Measurements from ENCODE around the gene UGT1A8. TPM values are rescaled to one million over a fixed set of nuclear protein-coding genes. Genes with fewer than 3 reads are reported as not detected.

UGT1A8 gene
- total RNA-seq, 1 experiment from 2014 or later: not detected

GRCh38 chr2:233681521-233682099, 64.2 kb downstream of the UGT1A8 start, which contains the start of gene UGT1A7:
TSS of gene UGT1A7 (plus strand) at chr2:233681901. CDS start at chr2:233681938, 37 bp downstream.
- POLR2A ChIA-PET: no interaction called here
- no peaks in the 10 kb centered on the region for H3K79me2 ChIP-seq (ENCODE audit: insufficient read depth, low read length)
- DNase-seq (ENCODE audit: low read depth, low spot score): no peak
- H3K9ac ChIP-seq (ENCODE audit: low read length): no peak within 1 kb of the TSS
- no peaks in the 10 kb centered on the region for H3K4me1 ChIP-seq (ENCODE audit: control insufficient read depth in 1 of 2, insufficient read depth in 2 of 2, low read length in 2 of 2)
- no peak within 1 kb of the TSS for H3K27ac ChIP-seq (ENCODE audit: low read depth, low read length)
- no peaks in the 10 kb centered on the region for H3K9me3 ChIP-seq (ENCODE audit: control insufficient read depth in 1 of 2, insufficient read depth in 1 of 2, low read depth in 1 of 2, low read length in 2 of 2)
- no peak within 1 kb of the TSS for H3K4me3 ChIP-seq (replicated peaks in 1 of 2; ENCODE audit: low read depth in 1 of 2, low read length in 2 of 2)
- H3K27me3 ChIP-seq (ENCODE audit: insufficient read depth, low read length): peaks cover 18% of the 10 kb centered on the region; the same call in 1 of the 2 replicates
- ATAC-seq: no peak
- no peaks in the 10 kb centered on the region for H3K9me2 ChIP-seq (ENCODE audit: insufficient read depth)
- H4K20me1 ChIP-seq (ENCODE audit: insufficient read depth): no peaks in the 10 kb centered on the region
- H3K36me3 ChIP-seq (ENCODE audit: control insufficient read depth in 1 of 2, insufficient read depth in 2 of 2, low read length in 2 of 2): no peaks in the 10 kb centered on the region
- H2AFZ ChIP-seq (ENCODE audit: low read depth, low read length, poor library complexity, severe bottlenecking): no peak within 1 kb of the TSS
- no peak within 1 kb of the TSS for H3K4me2 ChIP-seq (ENCODE audit: low read length)
- intact Hi-C loops (cut with micrococcal nuclease): no loop called here
- no TSS peak for BruUV-seq (replicated peaks)
- RAD21 ChIA-PET (ENCODE audit: low non-redundant PET in 1 of 2, low total read pairs in 2 of 2, uncharacterized antibody in 2 of 2, unreplicated experiment in 2 of 2): no interaction called here
- CTCF ChIA-PET: no interaction called here
- TF ChIP-seq POLR2AphosphoS5 (IDR thresholded peaks at IDR 0.05; ENCODE audit: low read depth, low read length) (no peak), EGR1 (IDR thresholded peaks at IDR 0.05; ENCODE audit: low read depth) (no peak), ELF1 (IDR thresholded peaks at IDR 0.05; ENCODE audit: borderline replicate concordance, low read depth) (no peak), TCF7L2 (IDR thresholded peaks at IDR 0.05; ENCODE audit: borderline replicate concordance, extremely low read depth, insufficient read depth, insufficient read length) (no peak), SIN3A (IDR thresholded peaks at IDR 0.05; ENCODE audit: low read depth) (no peak), RAD21 (IDR thresholded peaks at IDR 0.05; ENCODE audit: low read depth) (no peak), CTCF (IDR thresholded peaks at IDR 0.05 in 2 of 3, conservative IDR thresholded peaks at IDR 0.05 in 1 of 3; ENCODE audit: borderline replicate concordance in 1 of 3, insufficient read depth in 1 of 3, low read depth in 2 of 3, low read length in 2 of 3) (no peak), SRF (IDR thresholded peaks at IDR 0.05; ENCODE audit: low read depth) (no peak), CBX3 (IDR thresholded peaks at IDR 0.05; ENCODE audit: low read depth) (no peak), FOSL1 (IDR thresholded peaks at IDR 0.05; ENCODE audit: low read depth) (no peak), JUND (IDR thresholded peaks at IDR 0.05) (no peak), EZH2phosphoT487 (IDR thresholded peaks at IDR 0.05; ENCODE audit: borderline replicate concordance) (no peak), YY1 (IDR thresholded peaks at IDR 0.05; ENCODE audit: extremely low read depth, insufficient replicate concordance, low read depth, low read length) (no peak), CEBPB (IDR thresholded peaks at IDR 0.05; ENCODE audit: low read depth) (no peak), ZFX (IDR thresholded peaks at IDR 0.05) (no peak), ZNF274 (IDR thresholded peaks at IDR 0.05; ENCODE audit: low read depth, low read length) (no peak)
- TF ChIP-seq, protein P1, sequence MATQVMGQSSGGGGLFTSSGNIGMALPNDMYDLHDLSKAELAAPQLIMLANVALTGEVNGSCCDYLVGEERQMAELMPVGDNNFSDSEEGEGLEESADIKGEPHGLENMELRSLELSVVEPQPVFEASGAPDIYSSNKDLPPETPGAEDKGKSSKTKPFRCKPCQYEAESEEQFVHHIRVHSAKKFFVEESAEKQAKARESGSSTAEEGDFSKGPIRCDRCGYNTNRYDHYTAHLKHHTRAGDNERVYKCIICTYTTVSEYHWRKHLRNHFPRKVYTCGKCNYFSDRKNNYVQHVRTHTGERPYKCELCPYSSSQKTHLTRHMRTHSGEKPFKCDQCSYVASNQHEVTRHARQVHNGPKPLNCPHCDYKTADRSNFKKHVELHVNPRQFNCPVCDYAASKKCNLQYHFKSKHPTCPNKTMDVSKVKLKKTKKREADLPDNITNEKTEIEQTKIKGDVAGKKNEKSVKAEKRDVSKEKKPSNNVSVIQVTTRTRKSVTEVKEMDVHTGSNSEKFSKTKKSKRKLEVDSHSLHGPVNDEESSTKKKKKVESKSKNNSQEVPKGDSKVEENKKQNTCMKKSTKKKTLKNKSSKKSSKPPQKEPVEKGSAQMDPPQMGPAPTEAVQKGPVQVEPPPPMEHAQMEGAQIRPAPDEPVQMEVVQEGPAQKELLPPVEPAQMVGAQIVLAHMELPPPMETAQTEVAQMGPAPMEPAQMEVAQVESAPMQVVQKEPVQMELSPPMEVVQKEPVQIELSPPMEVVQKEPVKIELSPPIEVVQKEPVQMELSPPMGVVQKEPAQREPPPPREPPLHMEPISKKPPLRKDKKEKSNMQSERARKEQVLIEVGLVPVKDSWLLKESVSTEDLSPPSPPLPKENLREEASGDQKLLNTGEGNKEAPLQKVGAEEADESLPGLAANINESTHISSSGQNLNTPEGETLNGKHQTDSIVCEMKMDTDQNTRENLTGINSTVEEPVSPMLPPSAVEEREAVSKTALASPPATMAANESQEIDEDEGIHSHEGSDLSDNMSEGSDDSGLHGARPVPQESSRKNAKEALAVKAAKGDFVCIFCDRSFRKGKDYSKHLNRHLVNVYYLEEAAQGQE (IDR thresholded peaks at IDR 0.05; ENCODE audit: low read depth): no peak
- TF ChIP-seq, protein P2, sequence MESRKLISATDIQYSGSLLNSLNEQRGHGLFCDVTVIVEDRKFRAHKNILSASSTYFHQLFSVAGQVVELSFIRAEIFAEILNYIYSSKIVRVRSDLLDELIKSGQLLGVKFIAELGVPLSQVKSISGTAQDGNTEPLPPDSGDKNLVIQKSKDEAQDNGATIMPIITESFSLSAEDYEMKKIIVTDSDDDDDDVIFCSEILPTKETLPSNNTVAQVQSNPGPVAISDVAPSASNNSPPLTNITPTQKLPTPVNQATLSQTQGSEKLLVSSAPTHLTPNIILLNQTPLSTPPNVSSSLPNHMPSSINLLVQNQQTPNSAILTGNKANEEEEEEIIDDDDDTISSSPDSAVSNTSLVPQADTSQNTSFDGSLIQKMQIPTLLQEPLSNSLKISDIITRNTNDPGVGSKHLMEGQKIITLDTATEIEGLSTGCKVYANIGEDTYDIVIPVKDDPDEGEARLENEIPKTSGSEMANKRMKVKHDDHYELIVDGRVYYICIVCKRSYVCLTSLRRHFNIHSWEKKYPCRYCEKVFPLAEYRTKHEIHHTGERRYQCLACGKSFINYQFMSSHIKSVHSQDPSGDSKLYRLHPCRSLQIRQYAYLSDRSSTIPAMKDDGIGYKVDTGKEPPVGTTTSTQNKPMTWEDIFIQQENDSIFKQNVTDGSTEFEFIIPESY (IDR thresholded peaks at IDR 0.05; ENCODE audit: extremely low read depth, insufficient replicate concordance, low read length): no peak
